ENCODE results near the gene GPANK1. TPM values are rescaled to one million over a fixed set of nuclear protein-coding genes. Genes with fewer than 3 reads are reported as not detected.

Gene GPANK1
- total and polyA plus RNA-seq, 9 of the 15 experiments (the other 6 are each of a cell fraction or from before 2014, with no cell fraction given), result 32.2 to 111 (median 46.3) TPM

DNA sequence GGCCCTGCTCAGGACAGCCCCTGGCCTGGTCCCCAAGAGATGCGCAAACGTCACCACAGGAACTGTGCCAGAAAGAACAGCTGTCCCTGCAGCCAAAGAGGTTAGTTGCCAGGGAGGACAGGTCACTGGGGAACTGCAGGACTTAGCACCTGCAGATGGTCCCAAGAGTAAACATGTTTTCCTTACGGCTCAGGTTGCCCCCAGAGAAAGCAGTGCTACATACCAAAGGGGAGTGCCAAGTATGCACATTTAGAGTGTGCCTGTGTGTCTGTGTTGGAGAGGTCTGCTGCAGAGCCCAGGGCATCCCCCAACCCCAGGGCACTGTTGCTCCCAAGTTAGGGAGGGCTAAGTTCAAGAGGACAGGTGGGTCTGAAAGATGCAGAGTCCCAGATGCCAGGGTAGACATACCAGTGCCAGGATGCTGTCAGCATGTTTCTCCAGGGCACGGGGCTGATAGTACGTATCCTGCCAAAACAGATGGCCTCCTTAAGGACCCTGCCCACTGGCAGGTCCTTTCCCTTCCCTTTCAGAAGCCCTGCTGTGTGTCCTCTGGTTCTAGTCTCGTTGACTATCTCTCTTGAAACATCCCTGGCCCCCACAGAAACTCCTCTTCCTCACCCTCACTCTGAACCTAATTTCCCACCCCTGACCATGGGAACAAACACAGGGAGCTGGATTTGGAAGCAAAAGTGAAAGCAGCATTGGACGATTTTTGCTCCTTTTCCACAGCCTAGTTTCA is 37.0 kb upstream of the GPANK1 start (continued):
- TF ChIP-seq SIN3A (IDR thresholded peaks at IDR 0.05; ENCODE audit: borderline replicate concordance in 2 of 2, control insufficient read depth in 1 of 2, low read depth in 2 of 2, low read length in 2 of 2) (peak in 1 of 2 experiments; percentile 41; a peak in 1 of 4 replicates), GABPB1 (CRISPR knock-in tag; IDR thresholded peaks at IDR 0.05) (no peak), BHLHE40 (IDR thresholded peaks at IDR 0.05; ENCODE audit: low read length) (no peak), TARDBP (IDR thresholded peaks at IDR 0.05) (no peak), TEAD4 (IDR thresholded peaks at IDR 0.05; ENCODE audit: low read length) (no peak), TEAD4 (CRISPR knock-in tag; IDR thresholded peaks at IDR 0.05; ENCODE audit: borderline replicate concordance) (0 out of 2 replicates have a peak, but pooled peaks have one; percentile 58), OTX1 (CRISPR knock-in tag; IDR thresholded peaks at IDR 0.05) (0 out of 2 replicates have a peak, but pooled peaks have one; percentile 53), SAFB2 (IDR thresholded peaks at IDR 0.05; ENCODE audit: borderline replicate concordance, low read depth, low read length, severe bottlenecking) (no peak), ARID4B (CRISPR knock-in tag; IDR thresholded peaks at IDR 0.05) (peak; percentile 71; the same call in 1 of the 2 replicates)
- TF ChIP-seq, protein P1, sequence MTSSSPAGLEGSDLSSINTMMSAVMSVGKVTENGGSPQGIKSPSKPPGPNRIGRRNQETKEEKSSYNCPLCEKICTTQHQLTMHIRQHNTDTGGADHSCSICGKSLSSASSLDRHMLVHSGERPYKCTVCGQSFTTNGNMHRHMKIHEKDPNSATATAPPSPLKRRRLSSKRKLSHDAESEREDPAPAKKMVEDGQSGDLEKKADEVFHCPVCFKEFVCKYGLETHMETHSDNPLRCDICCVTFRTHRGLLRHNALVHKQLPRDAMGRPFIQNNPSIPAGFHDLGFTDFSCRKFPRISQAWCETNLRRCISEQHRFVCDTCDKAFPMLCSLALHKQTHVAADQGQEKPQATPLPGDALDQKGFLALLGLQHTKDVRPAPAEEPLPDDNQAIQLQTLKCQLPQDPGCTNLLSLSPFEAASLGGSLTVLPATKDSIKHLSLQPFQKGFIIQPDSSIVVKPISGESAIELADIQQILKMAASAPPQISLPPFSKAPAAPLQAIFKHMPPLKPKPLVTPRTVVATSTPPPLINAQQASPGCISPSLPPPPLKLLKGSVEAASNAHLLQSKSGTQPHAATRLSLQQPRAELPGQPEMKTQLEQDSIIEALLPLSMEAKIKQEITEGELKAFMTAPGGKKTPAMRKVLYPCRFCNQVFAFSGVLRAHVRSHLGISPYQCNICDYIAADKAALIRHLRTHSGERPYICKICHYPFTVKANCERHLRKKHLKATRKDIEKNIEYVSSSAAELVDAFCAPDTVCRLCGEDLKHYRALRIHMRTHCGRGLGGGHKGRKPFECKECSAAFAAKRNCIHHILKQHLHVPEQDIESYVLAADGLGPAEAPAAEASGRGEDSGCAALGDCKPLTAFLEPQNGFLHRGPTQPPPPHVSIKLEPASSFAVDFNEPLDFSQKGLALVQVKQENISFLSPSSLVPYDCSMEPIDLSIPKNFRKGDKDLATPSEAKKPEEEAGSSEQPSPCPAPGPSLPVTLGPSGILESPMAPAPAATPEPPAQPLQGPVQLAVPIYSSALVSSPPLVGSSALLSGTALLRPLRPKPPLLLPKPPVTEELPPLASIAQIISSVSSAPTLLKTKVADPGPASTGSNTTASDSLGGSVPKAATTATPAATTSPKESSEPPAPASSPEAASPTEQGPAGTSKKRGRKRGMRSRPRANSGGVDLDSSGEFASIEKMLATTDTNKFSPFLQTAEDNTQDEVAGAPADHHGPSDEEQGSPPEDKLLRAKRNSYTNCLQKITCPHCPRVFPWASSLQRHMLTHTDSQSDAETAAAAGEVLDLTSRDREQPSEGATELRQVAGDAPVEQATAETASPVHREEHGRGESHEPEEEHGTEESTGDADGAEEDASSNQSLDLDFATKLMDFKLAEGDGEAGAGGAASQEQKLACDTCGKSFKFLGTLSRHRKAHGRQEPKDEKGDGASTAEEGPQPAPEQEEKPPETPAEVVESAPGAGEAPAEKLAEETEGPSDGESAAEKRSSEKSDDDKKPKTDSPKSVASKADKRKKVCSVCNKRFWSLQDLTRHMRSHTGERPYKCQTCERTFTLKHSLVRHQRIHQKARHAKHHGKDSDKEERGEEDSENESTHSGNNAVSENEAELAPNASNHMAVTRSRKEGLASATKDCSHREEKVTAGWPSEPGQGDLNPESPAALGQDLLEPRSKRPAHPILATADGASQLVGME (CRISPR knock-in tag; IDR thresholded peaks at IDR 0.05), result no peak
